Measurements from ENCODE around the gene PTGIS.

- TF ChIP-seq CTCF (conservative IDR thresholded peaks at IDR 0.05; ENCODE audit: low read length) (no peak), EZH2phosphoT487 (IDR thresholded peaks at IDR 0.05; ENCODE audit: borderline replicate concordance, low read depth, low read length) (no peak)
Observed at GRCh38 chr20:49485563-49485962, 82.4 kb downstream of the PTGIS start.
